Ascending aorta (tissue), 2 donors: ENCODE results near the gene AUTS2. TPM values are rescaled to one million over a fixed set of nuclear protein-coding genes. Genes with fewer than 3 reads are reported as not detected.

ENCODE experiments used
- DNase-seq, 2 donors: peaks; one replicate each; pipeline ENCODE4 v3.0.0-alpha.2; 2019; ENCODE audit warnings: low spot score in 2 of 2
- H3K27ac ChIP-seq, 2 donors: fragments of 200-600 bp; sonication (generic); one replicate each; pipeline ENCODE4 v1.5.1; 2016 to 2017; ENCODE audit warnings: mild to moderate bottlenecking in 1 of 2
- H3K27me3 ChIP-seq: fragments of 200-600 bp; sonication (generic); one replicate; pipeline ENCODE4 v1.5.1; 2017
- H3K36me3 ChIP-seq, 2 donors: fragments of 200-600 bp; sonication (generic); one replicate each; pipeline ENCODE4 v1.5.1; 2016
- H3K4me1 ChIP-seq, 2 donors: fragments of 200-600 bp; sonication (generic); one replicate each; pipeline ENCODE4 v1.5.1; 2016 to 2017; ENCODE audit warnings: mild to moderate bottlenecking in 1 of 2
- H3K4me3 ChIP-seq, 2 donors: fragments of 200-600 bp; sonication (generic); one replicate each; pipeline ENCODE4 v1.5.1; 2016 to 2017; ENCODE audit warnings: mild to moderate bottlenecking in 1 of 2
- H3K9me3 ChIP-seq, 2 donors: fragments of 200-600 bp; sonication (generic); one replicate each; pipeline ENCODE4 v1.5.1; 2016
- intact Hi-C: fragments of 100-400 bp; cut with DNase I; formaldehyde crosslinking; loops from one replicate; pipeline ENCODE4 v1.15.1; 2023
- total RNA-seq: library from RNA; depleted of rRNA; stranded (reverse); fragments of >200 nt; gene quantifications from one replicate; pipeline ENCODE4 v1.1.0, GENCODE V29; 2016
- TF ChIP-seq, protein P1 (sequence below), 3 experiments: fragments of 200-600 bp in 2 of 3; fragments of 450-650 bp in 1 of 3; sonication (generic) in 2 of 3; IDR thresholded peaks; one replicate each; pipeline ENCODE4 v1.5.1; 2016 to 2019; ENCODE audit warnings: antibody characterized with exemption in 3 of 3, mild to moderate bottlenecking in 1 of 3, moderate library complexity in 1 of 3

The AUTS2 gene
- total RNA-seq, 1 donor from 2014 or later: 90.4 TPM

DNA sequence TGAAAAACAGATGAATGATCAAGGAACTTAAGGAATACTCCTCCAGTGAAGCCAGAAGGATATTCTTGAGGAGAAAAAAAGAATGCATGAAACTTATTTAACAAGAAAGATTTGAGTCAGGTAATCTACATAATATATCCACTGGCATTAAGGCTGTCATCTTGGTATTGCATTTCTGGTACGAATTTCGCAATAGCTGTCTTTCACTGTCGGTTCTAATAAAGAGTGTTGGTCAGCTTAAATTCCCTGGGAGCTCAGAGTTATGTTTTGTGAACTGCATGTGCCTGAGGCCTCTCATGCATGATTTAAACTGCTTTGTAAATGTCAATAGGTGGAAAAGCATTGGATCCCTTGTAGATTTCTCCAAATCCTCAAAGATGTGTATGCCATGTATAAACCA lies 968.4 kb downstream of the AUTS2 start:
- Histone ChIP-seq H3K9me3 (no peaks in the 10 kb centered on the region), H3K36me3 (no peaks in the 10 kb centered on the region), H3K4me3 (no peak overlapping the region), H3K4me1 (no peaks in the 10 kb centered on the region), H3K27ac (no peak overlapping the region), H3K27me3 (no peaks in the 10 kb centered on the region)
- intact Hi-C loops: no loop called here
- TF ChIP-seq, protein P1, sequence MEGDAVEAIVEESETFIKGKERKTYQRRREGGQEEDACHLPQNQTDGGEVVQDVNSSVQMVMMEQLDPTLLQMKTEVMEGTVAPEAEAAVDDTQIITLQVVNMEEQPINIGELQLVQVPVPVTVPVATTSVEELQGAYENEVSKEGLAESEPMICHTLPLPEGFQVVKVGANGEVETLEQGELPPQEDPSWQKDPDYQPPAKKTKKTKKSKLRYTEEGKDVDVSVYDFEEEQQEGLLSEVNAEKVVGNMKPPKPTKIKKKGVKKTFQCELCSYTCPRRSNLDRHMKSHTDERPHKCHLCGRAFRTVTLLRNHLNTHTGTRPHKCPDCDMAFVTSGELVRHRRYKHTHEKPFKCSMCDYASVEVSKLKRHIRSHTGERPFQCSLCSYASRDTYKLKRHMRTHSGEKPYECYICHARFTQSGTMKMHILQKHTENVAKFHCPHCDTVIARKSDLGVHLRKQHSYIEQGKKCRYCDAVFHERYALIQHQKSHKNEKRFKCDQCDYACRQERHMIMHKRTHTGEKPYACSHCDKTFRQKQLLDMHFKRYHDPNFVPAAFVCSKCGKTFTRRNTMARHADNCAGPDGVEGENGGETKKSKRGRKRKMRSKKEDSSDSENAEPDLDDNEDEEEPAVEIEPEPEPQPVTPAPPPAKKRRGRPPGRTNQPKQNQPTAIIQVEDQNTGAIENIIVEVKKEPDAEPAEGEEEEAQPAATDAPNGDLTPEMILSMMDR (IDR thresholded peaks at IDR 0.05): no peak
- no peak for DNase-seq

DNA sequence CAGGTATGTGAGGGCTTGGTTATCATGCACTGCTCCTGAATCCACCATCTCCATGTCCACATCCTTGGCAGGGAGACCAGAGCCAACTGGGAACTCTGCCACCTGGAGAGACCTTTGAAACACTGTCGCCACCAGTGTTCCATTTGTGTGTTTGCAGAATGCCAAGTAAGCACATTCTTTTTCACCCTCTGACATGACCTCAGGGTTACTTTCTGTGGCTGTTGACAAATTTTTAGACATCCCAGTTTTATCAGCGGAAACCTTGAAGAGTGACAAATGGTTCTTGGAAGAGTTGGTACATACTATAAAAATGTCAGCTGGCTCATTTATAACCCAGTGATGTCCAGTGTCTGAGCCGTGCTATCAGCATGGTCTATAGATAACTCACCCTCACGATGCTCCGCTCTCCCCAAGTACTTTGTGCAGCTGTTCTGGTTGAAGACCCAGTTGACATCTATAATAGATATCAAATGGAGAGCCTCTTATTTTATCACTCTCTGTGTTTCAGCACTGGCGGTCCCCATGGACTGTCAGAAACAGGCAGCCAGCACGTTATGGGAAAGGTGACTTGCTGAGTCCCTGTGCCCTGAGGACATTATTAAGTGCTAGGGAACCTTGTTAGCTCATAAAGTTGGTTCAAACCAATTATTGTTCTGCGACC lies 970.5 kb downstream of the AUTS2 start:
- TF ChIP-seq, protein P1 (IDR thresholded peaks at IDR 0.05): no peak
- H3K4me3 ChIP-seq: no peak overlapping the region
- no peaks in the 10 kb centered on the region for H3K9me3 ChIP-seq
- intact Hi-C loops: no loop called here
- no peaks in the 10 kb centered on the region for H3K36me3 ChIP-seq
- H3K27ac ChIP-seq: no peak overlapping the region
- H3K4me1 ChIP-seq: no peaks in the 10 kb centered on the region
- H3K27me3 ChIP-seq: no peaks in the 10 kb centered on the region
- no peak for DNase-seq

DNA sequence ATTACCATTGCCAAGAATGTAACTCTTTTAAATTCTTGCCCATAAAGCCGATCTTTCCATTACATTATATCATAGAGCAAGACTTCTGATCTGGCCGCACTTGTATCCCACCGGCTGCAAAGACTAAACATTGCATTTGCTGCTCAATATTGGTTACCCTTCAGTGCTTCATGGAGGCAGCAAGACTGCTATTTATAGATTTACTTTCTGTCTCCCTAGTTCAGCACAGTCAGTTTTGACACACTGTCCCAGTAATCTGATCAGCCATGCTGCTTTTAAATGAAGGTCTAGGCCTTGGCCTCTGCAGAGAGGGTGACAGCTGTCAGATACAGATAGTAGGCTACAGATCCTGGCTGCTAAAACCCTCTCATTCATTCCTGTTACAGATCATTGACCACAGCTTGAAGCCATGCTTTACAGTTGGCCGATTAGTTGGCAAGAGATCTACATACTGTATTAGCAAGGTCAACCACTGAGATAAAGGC lies 971.1 kb downstream of the AUTS2 start:
- no peaks in the 10 kb centered on the region for H3K4me1 ChIP-seq
- H3K4me3 ChIP-seq: no peak overlapping the region
- H3K27ac ChIP-seq: no peak overlapping the region
- H3K9me3 ChIP-seq: no peaks in the 10 kb centered on the region
- no peaks in the 10 kb centered on the region for H3K27me3 ChIP-seq
- intact Hi-C loops: no loop called here
- H3K36me3 ChIP-seq: no peaks in the 10 kb centered on the region
- no peak for DNase-seq
- TF ChIP-seq, protein P1 (IDR thresholded peaks at IDR 0.05): no peak

DNA sequence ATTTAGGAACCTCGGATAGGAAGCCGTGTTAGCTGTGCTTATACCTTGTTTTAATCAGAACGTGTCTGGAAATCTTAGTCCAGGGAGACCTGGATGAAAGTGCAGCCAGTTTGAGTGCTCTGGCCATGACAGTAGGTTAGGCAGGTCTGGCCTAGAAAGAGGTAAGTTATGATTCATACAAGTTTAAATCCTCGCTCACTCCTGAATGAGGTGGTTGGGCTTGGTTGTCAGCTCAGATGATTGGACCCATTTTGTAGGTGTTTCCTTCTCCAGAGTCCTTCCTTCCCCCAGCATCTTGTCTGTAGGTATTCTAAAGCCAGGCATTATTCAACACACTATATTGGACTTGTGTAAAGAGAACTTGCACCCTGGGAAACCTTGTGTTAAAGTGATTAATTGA lies 971.8 kb downstream of the AUTS2 start:
- intact Hi-C loops: no loop called here
- Histone ChIP-seq H3K27ac (no peak overlapping the region), H3K4me1 (no peaks in the 10 kb centered on the region), H3K27me3 (no peaks in the 10 kb centered on the region), H3K36me3 (no peaks in the 10 kb centered on the region), H3K4me3 (no peak overlapping the region), H3K9me3 (no peaks in the 10 kb centered on the region)
- TF ChIP-seq, protein P1 (IDR thresholded peaks at IDR 0.05): no peak
- no peak for DNase-seq

DNA sequence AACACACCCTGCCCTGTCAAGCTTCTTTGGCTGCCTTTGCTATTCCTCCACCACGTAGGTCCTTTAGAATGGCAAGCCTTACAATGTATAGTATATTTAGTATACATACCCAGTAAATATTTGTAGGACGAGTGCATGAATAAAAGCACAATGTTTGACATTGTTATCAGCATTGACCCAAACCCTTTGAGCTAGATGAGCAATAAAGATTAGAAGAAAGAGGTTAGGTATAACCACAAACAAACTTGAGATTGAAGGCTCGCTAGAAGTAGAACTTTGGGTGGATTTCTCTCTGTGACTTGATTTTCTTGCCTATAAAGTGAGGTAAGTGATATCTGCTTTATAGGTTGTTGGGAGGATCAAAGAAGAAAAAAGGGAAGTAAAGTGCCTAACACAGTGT lies 972.7 kb downstream of the AUTS2 start:
- Histone ChIP-seq H3K36me3 (no peaks in the 10 kb centered on the region), H3K27ac (no peak overlapping the region), H3K4me3 (no peak overlapping the region), H3K4me1 (no peaks in the 10 kb centered on the region), H3K27me3 (no peaks in the 10 kb centered on the region), H3K9me3 (no peaks in the 10 kb centered on the region)
- intact Hi-C loops: no loop called here
- TF ChIP-seq, protein P1 (IDR thresholded peaks at IDR 0.05): no peak
- DNase-seq: no peak
